Inferior parietal cortex (tissue), 1 donor: ENCODE data around the gene RAET1G.
"Not testable (repeated sequence)": the region's sequence is repeated elsewhere in the genome, so short reads cannot be mapped to it uniquely, and the experiment has no call there.

Source experiments
- DNase-seq: peaks from one replicate; pipeline ENCODE4 v3.0.0-alpha.2; 2016; ENCODE audit errors: extremely low spot score

RAET1G gene

GRCh38 chr6:149953934-149954327 is 31.0 kb upstream of the RAET1G start:
- not testable (repeated sequence) for DNase-seq

DNA sequence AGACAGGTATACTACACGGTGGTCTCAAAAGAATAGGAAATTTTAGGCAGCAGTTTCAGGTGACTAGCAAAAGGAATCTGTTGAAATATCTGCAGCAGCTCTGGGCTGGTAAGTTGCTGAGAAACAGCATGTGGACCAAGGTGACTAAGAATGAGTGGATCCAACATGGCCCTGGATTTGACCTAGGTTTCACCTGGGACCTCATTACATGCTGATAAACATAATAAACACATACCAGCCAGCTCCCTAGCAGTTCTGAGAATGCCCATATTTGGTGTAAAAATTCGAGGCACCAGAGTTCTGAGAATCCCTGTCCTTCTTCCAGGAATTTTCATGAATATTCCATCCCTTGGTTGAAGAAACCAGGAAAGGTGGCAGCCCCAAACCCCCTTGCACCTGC is 30.5 kb upstream of the RAET1G start:
- DNase-seq, result not testable (repeated sequence)

- no peak for DNase-seq
These were observed 28.7 kb upstream of the RAET1G start for GRCh38 chr6:149951626-149952025.

- DNase-seq, result no peak
These were observed 28.2 kb upstream of the RAET1G start for GRCh38 chr6:149951096-149951495.

DNA sequence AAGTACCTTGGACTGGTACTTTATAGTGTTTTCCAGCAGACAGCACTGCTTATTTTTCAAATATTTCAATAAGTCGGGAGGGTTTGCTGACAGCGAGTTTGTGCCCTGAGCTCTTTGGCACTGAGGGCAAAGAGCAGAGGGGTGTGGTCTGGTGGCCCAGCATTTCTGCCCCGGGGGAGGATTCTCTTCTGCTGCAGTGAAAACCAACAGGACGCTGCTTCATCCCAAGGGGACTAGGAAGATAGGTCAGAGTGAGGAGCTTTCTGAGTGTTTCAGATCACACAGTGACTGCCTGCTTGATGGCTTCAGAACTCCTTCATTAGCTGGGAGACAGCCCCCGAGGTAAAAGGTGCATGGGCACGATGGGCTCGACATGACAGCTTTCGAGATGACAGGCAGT is 27.5 kb upstream of the RAET1G start:
- DNase-seq, result no peak

- no peak for DNase-seq
These were observed 25.7 kb upstream of the RAET1G start for GRCh38 chr6:149948616-149949015.

- no peak for DNase-seq
These were observed 25.1 kb upstream of the RAET1G start for GRCh38 chr6:149948011-149948410.

DNA sequence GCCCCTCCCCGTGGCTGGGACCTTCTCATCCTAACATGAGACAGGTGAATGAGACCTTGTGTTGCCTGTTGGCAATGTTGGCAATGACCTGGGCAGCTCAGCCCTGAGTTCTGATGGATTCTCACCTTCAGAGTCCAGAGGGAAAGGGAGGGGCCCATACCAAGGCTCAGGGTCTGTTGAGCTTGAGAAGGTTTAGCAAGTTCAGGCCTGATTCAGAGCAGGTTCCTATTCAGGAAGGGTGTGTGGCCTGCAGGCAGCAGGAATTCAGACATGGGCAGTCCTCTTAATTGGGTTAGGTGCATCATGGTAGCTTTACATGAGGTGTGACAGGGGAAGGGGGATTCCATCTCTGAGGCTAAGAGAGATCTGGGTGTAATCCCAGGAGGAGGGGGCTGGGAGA is 24.6 kb upstream of the RAET1G start:
- not testable (repeated sequence) for DNase-seq

DNA sequence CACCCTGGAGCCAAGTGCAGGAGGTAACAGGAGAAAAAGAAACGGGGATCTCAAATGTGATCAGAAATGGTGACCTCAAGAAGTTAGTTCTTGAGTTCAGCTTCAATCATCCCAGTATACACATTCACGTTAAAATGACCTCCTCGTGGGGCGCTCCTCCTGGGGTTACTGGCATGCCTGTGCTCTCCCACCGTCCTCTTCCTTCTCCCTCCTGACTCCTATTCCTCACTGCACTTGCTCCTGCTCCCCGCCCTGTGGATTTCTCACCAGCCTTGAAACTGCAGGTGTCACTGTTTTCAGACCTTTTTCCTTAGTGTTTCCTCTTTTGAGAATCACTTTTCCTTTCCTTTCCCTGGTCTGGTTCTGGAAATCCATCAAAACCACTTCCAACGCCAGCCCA is 23.7 kb upstream of the RAET1G start:
- DNase-seq, result not testable (repeated sequence)

- not testable (repeated sequence) for DNase-seq
These were observed 22.4 kb upstream of the RAET1G start for GRCh38 chr6:149945276-149945675.

- DNase-seq, result not testable (repeated sequence)
These were observed 20.4 kb upstream of the RAET1G start for GRCh38 chr6:149943321-149943720.

GRCh38 chr6:149942461-149942829 is 19.5 kb upstream of the RAET1G start:
- DNase-seq, result no peak

- peak; percentile 86 for DNase-seq
These were observed 18.9 kb upstream of the RAET1G start, which contains the start of gene ULBP2 for GRCh38 chr6:149941583-149942460. TSS of gene ULBP2 (plus strand) at chr6:149942014. CDS start at chr6:149942073, 59 bp downstream.

DNA sequence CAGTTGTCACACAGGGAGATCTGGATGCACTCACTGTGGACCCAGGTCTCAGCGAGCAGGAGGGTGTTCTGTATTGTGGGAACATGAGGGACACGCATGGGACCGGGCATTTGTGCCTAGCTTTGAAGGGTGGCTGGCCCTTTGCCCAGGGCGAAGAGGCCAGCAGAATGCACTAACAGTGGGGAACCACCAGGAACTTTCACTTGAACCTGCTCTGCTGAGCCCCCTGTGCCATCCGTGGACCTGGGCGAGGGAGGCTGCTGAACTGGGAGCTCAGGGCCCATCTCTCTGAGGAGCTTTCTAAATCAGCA is 17.7 kb upstream of the RAET1G start:
- DNase-seq, result no peak

DNA sequence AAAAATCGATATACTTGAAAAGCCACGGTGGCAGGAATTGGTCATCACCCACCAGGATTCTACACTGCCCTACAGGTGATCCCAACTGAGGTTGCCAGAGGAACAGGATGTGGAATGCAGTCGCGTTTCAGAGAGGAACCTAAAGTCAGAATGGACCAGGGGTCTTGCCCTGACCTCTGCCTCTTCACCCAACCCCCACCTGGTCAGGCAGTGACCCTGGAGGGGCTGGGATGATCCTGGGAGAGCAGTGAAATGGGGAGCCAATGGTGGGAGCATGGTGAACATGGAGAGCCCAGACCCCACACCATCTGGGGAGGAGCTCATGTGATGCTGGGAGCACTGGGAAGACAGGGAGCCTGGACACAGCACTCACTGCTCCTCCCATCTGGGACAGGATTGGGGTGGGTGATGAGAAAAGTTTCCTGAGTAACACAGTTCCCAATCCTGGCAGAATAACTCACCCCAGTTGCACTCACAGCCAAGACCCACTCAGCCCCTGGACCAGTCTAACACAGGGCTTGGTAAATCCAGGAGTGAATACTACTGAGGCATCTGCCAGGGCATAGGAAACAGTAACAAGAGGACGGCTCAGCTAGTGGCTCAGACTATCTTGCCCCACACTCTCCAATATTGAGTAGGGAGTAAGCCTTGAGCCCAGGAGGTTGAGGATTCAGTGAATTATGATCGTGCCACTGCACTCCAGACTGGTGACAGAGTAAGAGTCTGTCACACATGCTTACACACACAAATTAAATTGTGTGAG is 17.2 kb upstream of the RAET1G start:
- no peak for DNase-seq

DNA sequence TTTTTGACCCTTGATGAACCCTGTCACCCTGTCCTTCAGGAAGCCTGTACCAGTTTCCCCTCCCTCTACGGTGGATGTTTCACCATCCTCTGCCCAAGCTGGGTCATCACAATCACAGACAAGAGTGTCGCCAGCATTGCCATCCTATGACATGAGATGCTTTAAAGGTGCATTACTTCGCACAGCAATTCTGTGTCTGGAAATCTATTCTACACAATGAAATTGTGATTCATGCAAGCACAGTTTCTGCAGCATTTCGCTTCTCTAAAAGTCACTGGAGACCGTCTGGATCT is 16.4 kb upstream of the RAET1G start:
- DNase-seq, result no peak

DNA sequence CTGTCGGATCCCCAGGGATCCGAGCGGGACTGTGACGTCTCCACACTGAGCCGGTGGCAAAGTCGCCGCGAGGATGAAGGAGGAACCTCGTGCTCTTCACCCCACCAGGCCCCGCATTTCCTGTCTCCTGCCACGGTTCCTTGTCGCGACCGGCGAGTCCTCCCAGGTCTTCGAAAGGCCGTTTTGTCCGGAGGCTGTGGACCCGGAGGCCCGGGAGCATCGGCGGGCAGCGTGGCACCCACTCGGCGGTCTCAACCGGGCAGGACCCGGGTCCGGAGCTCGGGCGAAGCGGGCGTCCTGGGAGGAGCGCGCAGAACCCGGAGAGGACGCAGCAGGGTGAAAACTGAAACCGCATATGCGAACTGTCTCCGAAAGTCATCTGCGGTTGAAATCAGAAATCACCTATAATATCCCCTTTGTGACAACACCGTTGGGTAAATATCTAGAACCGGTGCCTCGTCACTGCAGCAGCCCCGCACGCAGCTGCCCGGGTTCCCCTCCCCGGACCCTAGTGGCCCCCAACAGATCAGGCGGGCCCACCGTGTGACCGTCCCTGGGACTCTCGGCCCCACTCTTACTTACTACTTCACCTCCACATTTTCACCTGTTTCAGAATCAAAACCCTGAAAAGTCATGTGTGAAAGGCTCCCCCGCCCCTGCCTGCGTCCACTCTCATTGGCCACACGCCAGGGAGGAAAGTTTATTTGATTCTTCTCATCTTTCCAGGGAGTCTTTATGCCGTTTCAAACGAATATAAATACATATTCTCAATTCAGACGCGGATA is 15.8 kb upstream of the RAET1G start:
- no peak for DNase-seq

GRCh38 chr6:149938013-149938570 is 15.2 kb upstream of the RAET1G start:
- DNase-seq, result not testable (repeated sequence)

- DNase-seq, result no peak
These were observed 13.8 kb upstream of the RAET1G start for GRCh38 chr6:149936743-149937142.

- DNase-seq, result no peak
These were observed 12.7 kb upstream of the RAET1G start for GRCh38 chr6:149935668-149936067.

- no peak for DNase-seq
These were observed 12.3 kb upstream of the RAET1G start for GRCh38 chr6:149935246-149935645.
